Islet of Langerhans (tissue), 1 donor: ENCODE measurements around the gene RPL7A.
A peak's percentile ranks its signal among the peaks of the same experiment; 100 is the strongest.

ENCODE experiments used
- FAIRE-seq: peaks from one replicate; lab custom pipeline; 2011; peaks lifted over from hg19 to GRCh38; lab: Jason Lieb, UNC

Gene RPL7A

GRCh38 chr9:133348718-133349573, 928 bp downstream of the RPL7A start:
- FAIRE-seq: no peak

- no peak for FAIRE-seq
These were observed 2.1 kb downstream of the RPL7A start for GRCh38 chr9:133349965-133350616.

GRCh38 chr9:133351526-133351907, 3.5 kb downstream of the RPL7A start:
- FAIRE-seq: no peak

GRCh38 chr9:133351908-133352634, 4.1 kb downstream of the RPL7A start:
- FAIRE-seq: no peak

GRCh38 chr9:133352635-133353340, 4.8 kb downstream of the RPL7A start:
- FAIRE-seq: no peak

DNA sequence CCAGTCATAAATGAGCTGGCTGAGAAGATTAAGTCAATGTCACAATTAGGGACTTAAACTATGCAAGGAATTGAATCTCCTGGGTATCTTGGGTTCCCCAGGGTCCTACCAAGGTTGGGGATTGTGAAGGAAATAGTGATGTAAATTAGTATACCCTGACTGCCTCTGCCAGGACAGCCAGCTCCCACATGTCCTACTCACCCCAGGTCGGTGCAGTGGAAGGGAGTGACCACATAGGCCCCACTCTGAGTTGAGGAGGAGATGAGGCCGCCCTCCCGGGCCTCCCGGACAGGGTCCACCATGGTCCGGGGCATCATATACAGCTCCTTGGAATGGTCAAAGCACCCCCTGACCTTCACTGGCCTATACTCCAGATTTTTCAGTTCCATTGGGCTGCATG, 5.5 kb downstream of the RPL7A start:
- no peak for FAIRE-seq

DNA sequence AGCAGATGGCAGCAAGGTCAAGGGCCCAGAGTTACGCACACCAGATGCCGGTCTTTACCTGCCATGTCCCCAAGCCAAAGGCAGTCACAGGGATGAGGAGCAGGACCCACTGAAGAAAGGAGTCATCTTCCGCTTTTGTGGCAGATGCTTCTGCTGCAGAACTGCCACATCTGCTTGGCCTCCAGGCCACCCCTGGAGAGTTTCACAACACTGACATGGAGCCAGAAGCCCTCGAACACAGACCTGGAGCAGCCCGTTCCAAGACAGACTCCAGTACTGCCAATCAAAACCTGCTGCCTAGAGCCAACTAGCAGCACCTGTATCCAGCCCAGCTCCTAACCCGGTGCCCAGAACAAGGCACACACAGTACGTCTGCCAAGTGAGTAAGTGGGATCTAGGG, 6.7 kb downstream of the RPL7A start:
- no peak for FAIRE-seq

DNA sequence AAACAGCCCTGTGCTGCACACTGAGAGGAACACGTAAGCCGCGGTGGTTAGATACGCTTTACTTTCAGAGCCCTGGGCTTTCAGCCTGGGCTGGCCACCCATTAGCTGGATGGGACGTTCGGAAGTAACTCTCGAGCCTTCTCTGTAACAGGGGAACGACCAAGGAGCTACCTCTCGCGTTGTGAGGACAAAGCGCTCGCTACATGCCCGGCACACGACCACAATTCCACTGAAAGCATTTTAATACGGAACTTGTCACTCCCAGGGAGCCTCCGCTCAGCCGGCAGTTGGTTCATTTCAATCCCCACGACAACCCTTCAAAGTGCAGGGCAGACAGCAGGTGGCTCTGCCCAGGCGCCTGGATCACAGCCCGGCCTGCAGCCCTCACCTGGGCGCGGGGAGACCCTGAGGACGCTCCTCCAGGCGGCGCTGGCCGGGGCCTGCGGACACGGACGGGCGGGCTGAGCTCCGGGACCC, 7.9 kb downstream of the RPL7A start:
- FAIRE-seq: no peak

- no peak for FAIRE-seq
These were observed 8.5 kb downstream of the RPL7A start, which contains the start of the genes SURF1 and SURF2 for GRCh38 chr9:133356391-133357091. Gene SURF1 (minus strand): TSS chr9:133356487. CDS start chr9:133356453, 34 bp downstream. Gene SURF2 (plus strand): TSS chr9:133356550. CDS start chr9:133356593, 43 bp downstream.

- no peak for FAIRE-seq
These were observed 9.6 kb downstream of the RPL7A start for GRCh38 chr9:133357656-133358055.

DNA sequence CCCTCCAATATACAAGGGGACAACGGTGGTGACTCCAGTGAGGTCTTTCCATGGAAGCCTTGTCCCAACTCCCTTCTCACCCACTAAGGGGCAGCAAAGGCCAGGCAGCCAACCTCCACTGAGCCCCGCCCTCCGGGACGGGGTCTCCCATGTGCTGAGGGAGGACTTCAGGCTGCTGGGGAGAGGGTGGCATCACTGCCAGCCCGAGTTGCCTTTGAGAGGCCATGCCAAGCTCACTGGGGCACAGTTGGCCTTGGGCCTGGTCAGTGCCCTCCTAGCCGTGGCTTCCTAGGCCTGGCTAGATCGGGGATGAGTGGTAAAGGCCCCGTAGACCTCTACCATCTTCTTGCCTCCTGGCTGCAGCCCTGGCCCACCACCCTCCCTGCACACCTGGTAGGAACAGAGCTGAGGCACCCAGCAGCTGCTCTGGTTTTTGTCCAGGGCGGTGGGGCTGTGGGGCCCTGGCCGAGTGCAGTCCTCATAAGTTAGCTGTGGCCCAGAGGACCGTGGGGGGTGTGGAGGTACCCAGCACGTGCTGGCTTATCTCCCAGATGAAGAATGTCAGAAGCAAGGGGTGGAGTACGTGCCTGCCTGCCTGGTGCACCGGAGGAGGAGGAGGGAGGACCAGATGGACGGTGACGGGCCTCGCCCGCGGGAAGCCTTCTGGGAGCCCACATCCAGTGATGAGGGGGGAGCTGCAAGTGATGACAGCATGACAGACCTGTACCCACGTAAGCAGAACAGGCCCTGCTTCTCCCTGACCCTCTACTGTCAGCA, 11.6 kb downstream of the RPL7A start:
- no peak for FAIRE-seq

DNA sequence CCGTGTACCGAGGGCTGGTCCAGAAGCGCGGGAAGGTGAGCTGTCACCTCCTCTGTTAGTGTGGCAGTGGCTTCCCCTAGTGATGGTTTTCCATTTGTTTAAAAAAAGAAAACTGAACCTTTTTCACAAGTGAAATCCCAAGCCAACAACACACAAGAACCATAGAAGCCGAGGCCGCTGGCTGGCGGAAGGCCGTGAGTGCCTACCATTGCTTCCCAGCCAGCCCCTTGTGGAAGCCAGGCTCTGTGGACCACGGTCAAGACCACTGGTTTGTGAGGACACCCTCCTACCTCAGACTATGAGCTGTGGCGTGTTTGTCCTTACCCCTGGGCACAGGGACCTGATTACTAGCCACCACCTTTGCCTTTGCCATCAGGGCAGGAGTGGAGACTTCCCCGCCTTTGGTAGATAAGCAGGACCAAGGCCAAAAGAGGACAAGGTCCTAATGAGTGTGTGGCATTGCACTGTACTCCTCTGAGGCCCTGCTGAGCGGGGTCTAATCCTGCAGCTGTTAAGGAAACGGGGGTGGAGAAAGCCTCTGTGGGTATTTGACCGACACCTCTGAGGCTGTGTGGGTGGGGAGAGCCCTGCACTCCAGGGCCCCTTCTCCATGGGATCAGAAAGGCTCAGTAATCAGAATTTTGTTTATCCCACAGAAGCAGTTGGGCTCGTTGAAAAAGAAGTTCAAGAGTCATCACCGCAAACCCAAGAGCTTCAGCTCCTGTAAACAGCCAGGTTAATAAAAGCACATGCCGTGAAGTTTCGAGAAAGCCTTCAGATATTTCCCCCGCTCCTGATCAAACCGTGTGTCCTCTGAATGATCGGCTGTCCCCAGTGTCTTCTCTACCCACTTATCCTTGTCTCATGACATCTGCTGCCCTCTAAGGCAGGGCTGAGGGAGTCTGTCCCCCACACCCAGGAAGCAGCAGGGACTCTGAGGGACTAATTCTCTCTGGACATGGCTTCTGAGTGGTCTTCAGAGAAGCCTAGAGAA, 12.7 kb downstream of the RPL7A start:
- no peak for FAIRE-seq

GRCh38 chr9:133361507-133362092, 13.6 kb downstream of the RPL7A start:
- no peak for FAIRE-seq

GRCh38 chr9:133362359-133363044, 14.5 kb downstream of the RPL7A start:
- no peak for FAIRE-seq

GRCh38 chr9:133366435-133366834, 18.4 kb downstream of the RPL7A start:
- FAIRE-seq: no peak

DNA sequence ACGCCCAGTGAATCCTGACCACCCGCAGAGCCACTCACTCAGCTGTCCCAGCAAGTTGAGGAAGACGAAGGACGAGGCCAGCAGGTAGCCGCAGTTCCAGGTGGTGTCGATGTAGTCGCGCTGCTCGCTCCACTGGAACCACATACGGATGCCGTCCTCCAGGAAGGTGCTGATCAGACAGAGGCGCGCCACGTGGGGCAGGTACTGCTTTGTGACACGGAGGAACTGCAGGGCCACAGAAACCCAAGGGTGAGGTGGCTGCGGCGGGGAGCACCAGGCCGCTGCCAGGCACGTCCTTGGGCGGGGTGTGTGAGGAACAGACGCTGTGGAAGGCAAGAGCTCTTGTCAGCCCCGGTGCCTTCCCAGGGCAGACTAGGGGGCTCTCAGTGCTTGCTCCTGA, 19.2 kb downstream of the RPL7A start:
- FAIRE-seq: no peak

DNA sequence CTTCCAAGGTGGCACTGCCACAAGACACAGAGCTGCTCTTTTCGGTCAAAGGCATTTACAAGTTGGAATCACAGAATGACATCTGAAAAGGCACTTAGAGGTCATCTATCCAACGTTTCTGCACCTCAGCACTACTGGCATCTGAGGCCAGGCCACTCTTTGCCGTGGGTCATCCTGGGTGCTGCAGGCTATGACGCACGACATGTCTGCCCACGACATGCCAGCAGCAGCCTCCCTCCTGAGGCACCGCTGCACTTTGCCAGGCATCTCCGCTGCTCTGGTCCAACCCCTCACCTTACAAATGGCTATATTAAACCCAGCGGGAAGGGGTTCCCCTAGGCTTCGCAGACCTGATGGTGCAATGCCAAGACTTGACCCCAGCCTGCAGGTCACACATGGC, 19.8 kb downstream of the RPL7A start:
- no peak for FAIRE-seq

DNA sequence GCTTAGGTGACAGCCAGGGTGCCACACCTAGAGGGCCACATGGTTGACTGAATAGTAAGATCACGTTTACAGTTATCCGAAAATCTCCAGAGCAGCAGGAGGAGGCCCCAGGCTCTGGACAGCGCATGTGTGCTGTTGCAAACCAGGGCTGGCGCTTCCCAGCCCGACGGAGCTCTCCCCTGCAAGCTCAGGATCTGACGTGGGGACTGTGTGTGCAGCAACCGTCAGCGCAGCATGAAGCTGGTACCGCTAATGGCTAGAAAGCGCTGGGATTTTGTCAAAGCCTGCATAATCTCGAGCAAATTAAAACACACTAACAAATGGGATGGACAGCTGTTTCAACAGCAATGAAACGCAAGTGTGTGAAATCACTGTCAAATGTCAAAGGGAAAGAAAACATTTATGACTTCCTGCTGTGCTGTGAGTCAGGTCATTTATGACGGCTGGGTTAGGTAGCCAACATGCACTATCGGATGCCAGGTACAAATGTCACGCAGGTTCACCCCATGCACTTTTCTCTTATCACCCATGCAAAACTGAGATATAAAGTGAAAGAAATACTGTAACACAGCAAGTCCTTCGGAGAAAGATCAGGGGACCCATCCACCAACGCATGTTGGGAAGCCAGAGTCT, 20.3 kb downstream of the RPL7A start:
- peak; percentile 88 for FAIRE-seq
